ENCODE results near the gene DMD. TPM values are rescaled to one million over a fixed set of nuclear protein-coding genes. Genes with fewer than 3 reads are reported as not detected.
"Not testable (repeated sequence)": the region's sequence is repeated elsewhere in the genome, so short reads cannot be mapped to it uniquely, and the experiment has no call there.

The DMD gene
- polyA plus RNA-seq, 3 donors, result 8.0 to 13.2 (median 11.5) TPM

DNA sequence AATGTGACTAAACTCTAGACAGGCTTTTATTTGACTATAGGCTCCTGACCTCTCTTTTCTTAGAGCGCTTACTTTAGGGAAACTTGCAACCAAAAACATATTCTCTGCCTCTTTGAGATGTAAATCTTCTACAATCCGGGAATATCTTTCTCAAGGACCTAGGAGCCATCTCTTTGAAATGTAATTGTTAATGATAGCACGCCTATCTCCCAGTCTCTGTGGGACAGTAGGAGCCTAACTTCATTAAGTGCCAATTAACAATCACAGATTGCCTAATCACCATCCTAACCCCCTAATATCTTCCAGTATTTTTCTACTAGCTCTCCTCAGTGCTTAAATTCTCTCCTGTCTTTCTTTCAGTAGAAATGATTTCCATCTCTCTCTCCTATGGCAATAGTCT is 628.6 kb downstream of the DMD start:
- 39 to 58% (median 50%) methylated on average over 3 of the region's 3 CpGs for WGBS, 3 donors
- no peak overlapping the region for H3K27ac ChIP-seq (ENCODE audit: low read depth, low read length)

GRCh38 chrX:32576885-32577284 is 634.5 kb downstream of the DMD start:
- H3K27ac ChIP-seq (ENCODE audit: low read depth, low read length), result no peak overlapping the region
- 70 to 76% (median 71%) methylated on average over 2 of the region's 2 CpGs for WGBS, 3 donors

GRCh38 chrX:32572644-32573043 is 638.7 kb downstream of the DMD start:
- 71 to 78% (median 71%) methylated on average over 2 of the region's 2 CpGs for WGBS, 3 donors
- H3K27ac ChIP-seq (ENCODE audit: low read depth, low read length), result no peak overlapping the region

DNA sequence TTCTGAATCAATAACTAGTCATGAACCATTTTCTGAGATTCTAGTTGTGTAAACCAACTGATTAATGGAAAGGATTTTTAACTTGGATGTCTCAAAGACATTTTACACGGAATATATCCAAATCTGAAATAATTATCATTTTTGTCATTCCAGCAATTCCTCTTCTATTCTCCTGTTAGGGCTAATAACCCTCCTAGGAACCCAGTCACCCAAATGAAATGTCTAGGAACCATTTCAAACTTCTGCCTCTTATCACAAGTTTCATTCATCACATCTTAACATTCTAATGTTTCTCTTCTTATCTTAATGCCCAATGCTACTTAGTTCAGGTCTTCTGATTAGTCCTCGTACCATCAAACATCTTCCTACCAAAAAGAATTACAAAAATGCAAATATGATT is 639.8 kb downstream of the DMD start:
- no peak overlapping the region for H3K27ac ChIP-seq (ENCODE audit: low read depth, low read length)
- WGBS, 3 donors, result 41 to 52% (median 50%) methylated on average over 2 of the region's 2 CpGs

- no peak overlapping the region for H3K27ac ChIP-seq (ENCODE audit: low read depth, low read length)
- WGBS, 3 donors, result 65 to 79% (median 69%) methylated on average over 4 of the region's 4 CpGs
These were observed 649.1 kb downstream of the DMD start for GRCh38 chrX:32562261-32562660.

GRCh38 chrX:32545101-32545500 is 666.2 kb downstream of the DMD start:
- H3K27ac ChIP-seq (ENCODE audit: low read depth, low read length), result no peak overlapping the region
- WGBS, 3 donors, result 71 to 79% (median 77%) methylated on average over 1 of the region's 1 CpG

GRCh38 chrX:32538554-32538953 is 672.8 kb downstream of the DMD start:
- H3K27ac ChIP-seq (ENCODE audit: low read depth, low read length), result no peak overlapping the region
- 84 to 93% (median 88%) methylated on average over 8 of the region's 8 CpGs for WGBS, 3 donors

GRCh38 chrX:32533848-32534247 is 677.5 kb downstream of the DMD start:
- 74 to 85% (median 77%) methylated on average over 4 of the region's 4 CpGs for WGBS, 3 donors
- H3K27ac ChIP-seq (ENCODE audit: low read depth, low read length), result no peak overlapping the region

DNA sequence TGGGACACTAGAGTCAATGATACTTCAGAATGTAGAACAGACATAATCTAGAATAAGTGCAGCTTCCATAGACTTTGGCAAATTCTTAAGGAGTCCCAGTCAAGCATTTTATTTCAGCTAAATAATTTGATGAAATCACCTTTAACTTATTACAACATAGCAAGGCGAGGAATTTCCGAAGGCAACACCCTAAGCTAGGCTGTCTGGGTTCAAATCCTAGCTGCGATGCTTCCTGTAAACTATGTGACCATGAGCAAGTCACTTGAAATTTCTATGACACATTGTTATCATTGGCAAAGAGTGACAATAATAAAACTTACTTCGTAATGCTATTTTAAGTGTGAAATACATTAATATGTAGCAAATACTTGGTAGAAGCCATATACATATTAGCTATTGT is 679.1 kb downstream of the DMD start:
- no peak overlapping the region for H3K27ac ChIP-seq (ENCODE audit: low read depth, low read length)
- WGBS, 3 donors, result 75 to 91% (median 83%) methylated on average over 4 of the region's 4 CpGs

DNA sequence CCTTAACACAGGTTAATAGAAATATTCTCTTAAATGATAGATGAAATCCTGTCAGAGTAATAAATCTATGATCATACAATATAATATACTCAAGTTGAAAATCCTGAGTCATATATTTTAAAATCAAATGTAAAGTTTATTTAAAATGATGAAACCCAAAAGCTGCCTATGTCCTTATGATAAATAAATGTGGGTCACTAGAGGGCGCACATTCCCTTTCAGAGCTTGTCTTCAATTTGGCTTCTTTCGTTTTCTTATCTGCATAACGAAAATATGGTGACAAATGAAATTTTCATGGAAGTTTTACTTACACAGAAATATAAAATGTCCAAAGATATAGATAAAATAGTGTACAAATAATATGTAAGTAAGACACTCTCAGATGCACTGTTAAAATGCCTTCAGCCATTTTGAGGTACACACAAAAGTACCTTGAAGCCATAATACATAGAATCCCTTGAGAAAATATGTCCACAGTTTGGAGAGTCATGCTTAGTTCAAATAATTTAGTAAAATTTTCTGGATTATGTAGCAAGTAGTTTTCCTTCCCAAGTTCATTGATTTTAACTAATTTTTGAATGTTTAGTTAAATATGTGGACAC is 680.4 kb downstream of the DMD start:
- 0% methylated on average over 3 of the region's 3 CpGs for WGBS, 3 donors
- H3K27ac ChIP-seq (ENCODE audit: low read depth, low read length), result no peak overlapping the region

- not testable (repeated sequence) for H3K27ac ChIP-seq (ENCODE audit: low read depth, low read length)
These were observed 682.9 kb downstream of the DMD start for GRCh38 chrX:32528451-32528850.

DNA sequence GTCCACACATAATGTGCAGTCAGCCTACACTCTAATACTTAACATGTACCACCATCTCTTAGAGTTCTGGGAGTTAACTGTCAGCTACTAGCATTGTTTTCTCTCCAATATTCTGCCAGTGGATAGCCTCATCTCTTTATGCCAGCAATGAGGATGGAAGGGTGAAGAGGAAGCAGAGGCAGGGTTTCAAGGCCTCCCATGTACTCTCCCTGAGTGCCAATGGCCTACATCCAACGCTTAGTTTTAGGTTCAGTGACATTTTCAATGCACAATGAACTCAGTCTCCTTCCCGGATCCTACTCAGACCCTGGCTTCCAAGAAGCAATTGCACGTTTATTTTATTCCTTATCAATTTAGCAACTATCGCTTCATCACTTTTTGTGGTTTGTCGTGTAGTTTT is 686.1 kb downstream of the DMD start:
- WGBS, 3 donors, result 81 to 88% (median 88%) methylated on average over 5 of the region's 5 CpGs
- H3K27ac ChIP-seq (ENCODE audit: low read depth, low read length), result no peak overlapping the region

- H3K27ac ChIP-seq (ENCODE audit: low read depth, low read length), result no peak overlapping the region
- 60 to 75% (median 67%) methylated on average over 2 of the region's 2 CpGs for WGBS, 3 donors
These were observed 687.0 kb downstream of the DMD start for GRCh38 chrX:32524385-32524784.

DNA sequence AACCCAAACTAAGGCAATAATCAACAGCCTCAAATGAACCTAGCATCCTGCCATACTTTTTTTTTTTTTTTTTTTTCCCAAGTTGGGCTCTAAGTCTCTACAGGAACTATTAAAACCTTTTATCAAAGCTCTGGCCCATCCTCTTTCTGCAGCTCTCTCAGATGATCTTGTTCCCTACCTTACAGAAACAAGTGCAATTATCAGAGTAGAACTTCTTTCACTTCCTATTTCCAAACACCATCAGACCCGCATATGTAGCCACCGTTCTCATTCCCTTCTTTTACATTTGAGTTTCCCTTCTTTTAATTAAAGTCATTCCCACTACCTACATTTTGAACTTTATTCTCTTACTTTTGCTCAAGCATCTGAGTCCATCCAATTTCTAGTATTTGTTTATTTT is 690.6 kb downstream of the DMD start:
- H3K27ac ChIP-seq (ENCODE audit: low read depth, low read length), result no peak overlapping the region
- WGBS, 3 donors, result 89 to 97% (median 91%) methylated on average over 2 of the region's 2 CpGs

DNA sequence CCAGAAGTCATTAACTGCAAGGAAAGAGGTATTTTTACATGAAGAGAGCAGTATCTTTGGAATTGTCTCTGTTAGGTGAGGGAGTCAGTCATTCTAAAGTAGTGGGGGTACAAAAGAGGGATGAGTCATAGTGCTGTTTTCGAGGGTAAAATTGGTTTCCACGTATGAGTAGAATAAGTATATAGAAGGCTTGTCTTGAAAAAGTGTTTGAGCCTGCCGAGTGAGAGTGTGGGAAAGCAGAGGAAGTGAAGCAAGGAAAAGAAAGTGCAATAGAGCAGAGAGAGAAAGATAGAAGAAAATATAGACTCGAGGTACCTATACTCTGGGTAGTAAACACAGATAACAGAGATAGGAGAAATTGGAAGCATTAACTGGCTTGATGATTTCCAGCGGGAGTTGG is 696.4 kb downstream of the DMD start:
- WGBS, 3 donors, result 72 to 79% (median 72%) methylated on average over 5 of the region's 5 CpGs
- H3K27ac ChIP-seq (ENCODE audit: low read depth, low read length), result no peak overlapping the region

GRCh38 chrX:32501606-32502005 is 709.7 kb downstream of the DMD start:
- 56 to 73% (median 70%) methylated on average over 3 of the region's 3 CpGs for WGBS, 3 donors
- H3K27ac ChIP-seq (ENCODE audit: low read depth, low read length), result no peak overlapping the region

GRCh38 chrX:32496671-32497070 is 714.7 kb downstream of the DMD start:
- 75 to 85% (median 82%) methylated on average over 6 of the region's 6 CpGs for WGBS, 3 donors
- H3K27ac ChIP-seq (ENCODE audit: low read depth, low read length), result no peak overlapping the region

DNA sequence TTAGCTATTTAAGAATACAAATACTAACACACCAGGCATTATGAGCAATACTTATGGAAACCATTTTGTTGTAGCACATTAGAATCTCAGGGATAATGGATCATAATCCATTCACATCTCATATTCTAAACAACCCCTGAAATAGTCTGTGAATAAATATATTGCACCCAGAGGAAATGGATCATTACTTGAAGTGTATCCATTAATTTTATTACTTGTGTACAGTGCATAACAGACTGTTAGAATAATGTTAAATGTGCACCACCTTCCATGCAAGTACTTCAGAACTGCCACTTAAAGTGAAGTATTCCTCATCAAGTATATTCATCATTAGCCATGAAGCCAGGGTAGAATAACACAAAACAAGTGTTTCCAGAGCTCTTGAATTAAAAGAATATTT is 715.5 kb downstream of the DMD start:
- H3K27ac ChIP-seq (ENCODE audit: low read depth, low read length), result no peak overlapping the region

- WGBS, 3 donors, result 68 to 79% (median 70%) methylated on average over 3 of the region's 3 CpGs
- H3K27ac ChIP-seq (ENCODE audit: low read depth, low read length), result no peak overlapping the region
These were observed 722.2 kb downstream of the DMD start for GRCh38 chrX:32489125-32489524.

- H3K27ac ChIP-seq (ENCODE audit: low read depth, low read length), result no peak overlapping the region
- 40 to 45% (median 42%) methylated on average over 3 of the region's 3 CpGs for WGBS, 3 donors
These were observed 727.7 kb downstream of the DMD start for GRCh38 chrX:32483534-32484136.

- WGBS, 3 donors, result 78 to 98% (median 88%) methylated on average over 2 of the region's 2 CpGs
- no peak overlapping the region for H3K27ac ChIP-seq (ENCODE audit: low read depth, low read length)
These were observed 731.3 kb downstream of the DMD start for GRCh38 chrX:32480019-32480418.
